ENCODE measurements around the gene IGF1.

IGF1 gene

GRCh38 chr12:102474438-102475064, 5.8 kb downstream of the IGF1 start:
- Histone ChIP-seq H3K27me3 (ENCODE audit: control insufficient read depth, insufficient read depth, low read length) (no peaks in the 10 kb centered on the region), H3K4me3 (ENCODE audit: low read depth, low read length) (no peak overlapping the region), H3K9ac (ENCODE audit: low read depth, low read length) (no peak overlapping the region), H3K36me3 (ENCODE audit: control insufficient read depth, insufficient read depth, low read length) (no peaks in the 10 kb centered on the region), H3K9me3 (ENCODE audit: control insufficient read depth, insufficient read depth, low read length) (no peaks in the 10 kb centered on the region), H3K4me1 (ENCODE audit: control insufficient read depth, insufficient read depth, low read length) (peaks cover 9% of the 10 kb centered on the region)

- H3K4me1 ChIP-seq (ENCODE audit: control insufficient read depth, insufficient read depth, low read length) = no peaks in the 10 kb centered on the region
- no peak overlapping the region for H3K9ac ChIP-seq (ENCODE audit: low read depth, low read length)
- no peak overlapping the region for H3K4me3 ChIP-seq (ENCODE audit: low read depth, low read length)
- no peaks in the 10 kb centered on the region for H3K9me3 ChIP-seq (ENCODE audit: control insufficient read depth, insufficient read depth, low read length)
- no peaks in the 10 kb centered on the region for H3K36me3 ChIP-seq (ENCODE audit: control insufficient read depth, insufficient read depth, low read length)
- H3K27me3 ChIP-seq (ENCODE audit: control insufficient read depth, insufficient read depth, low read length) = no peaks in the 10 kb centered on the region
Observed at GRCh38 chr12:102472496-102472895, 7.9 kb downstream of the IGF1 start.

GRCh38 chr12:102471556-102471955, 8.8 kb downstream of the IGF1 start:
- Histone ChIP-seq H3K4me1 (ENCODE audit: control insufficient read depth, insufficient read depth, low read length) (no peaks in the 10 kb centered on the region), H3K9me3 (ENCODE audit: control insufficient read depth, insufficient read depth, low read length) (no peaks in the 10 kb centered on the region), H3K27me3 (ENCODE audit: control insufficient read depth, insufficient read depth, low read length) (no peaks in the 10 kb centered on the region), H3K4me3 (ENCODE audit: low read depth, low read length) (no peak overlapping the region), H3K36me3 (ENCODE audit: control insufficient read depth, insufficient read depth, low read length) (no peaks in the 10 kb centered on the region), H3K9ac (ENCODE audit: low read depth, low read length) (no peak overlapping the region)

DNA sequence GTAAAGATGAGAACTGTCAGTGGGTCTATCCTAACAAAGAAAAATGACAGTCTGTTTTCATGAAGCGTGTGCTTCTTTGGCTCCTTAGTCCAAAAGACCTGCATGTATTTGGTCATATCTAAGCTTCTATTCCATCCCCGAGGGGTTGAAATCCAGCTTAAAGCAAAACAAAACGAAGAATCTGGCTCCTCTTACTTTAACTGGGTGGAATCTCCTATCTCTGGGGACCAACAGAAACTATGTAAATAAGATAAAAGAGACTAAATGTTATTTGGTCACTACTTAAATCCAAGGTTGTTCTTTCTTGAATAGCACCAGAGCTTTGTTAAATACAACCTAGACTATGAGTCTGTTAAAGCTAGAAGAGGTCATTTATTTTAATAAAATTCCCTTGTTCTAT, 9.4 kb downstream of the IGF1 start:
- no peak overlapping the region for H3K4me3 ChIP-seq (ENCODE audit: low read depth, low read length)
- H3K4me1 ChIP-seq (ENCODE audit: control insufficient read depth, insufficient read depth, low read length) = no peaks in the 10 kb centered on the region
- no peak overlapping the region for H3K9ac ChIP-seq (ENCODE audit: low read depth, low read length)
- no peaks in the 10 kb centered on the region for H3K9me3 ChIP-seq (ENCODE audit: control insufficient read depth, insufficient read depth, low read length)
- no peaks in the 10 kb centered on the region for H3K27me3 ChIP-seq (ENCODE audit: control insufficient read depth, insufficient read depth, low read length)
- H3K36me3 ChIP-seq (ENCODE audit: control insufficient read depth, insufficient read depth, low read length) = no peaks in the 10 kb centered on the region

DNA sequence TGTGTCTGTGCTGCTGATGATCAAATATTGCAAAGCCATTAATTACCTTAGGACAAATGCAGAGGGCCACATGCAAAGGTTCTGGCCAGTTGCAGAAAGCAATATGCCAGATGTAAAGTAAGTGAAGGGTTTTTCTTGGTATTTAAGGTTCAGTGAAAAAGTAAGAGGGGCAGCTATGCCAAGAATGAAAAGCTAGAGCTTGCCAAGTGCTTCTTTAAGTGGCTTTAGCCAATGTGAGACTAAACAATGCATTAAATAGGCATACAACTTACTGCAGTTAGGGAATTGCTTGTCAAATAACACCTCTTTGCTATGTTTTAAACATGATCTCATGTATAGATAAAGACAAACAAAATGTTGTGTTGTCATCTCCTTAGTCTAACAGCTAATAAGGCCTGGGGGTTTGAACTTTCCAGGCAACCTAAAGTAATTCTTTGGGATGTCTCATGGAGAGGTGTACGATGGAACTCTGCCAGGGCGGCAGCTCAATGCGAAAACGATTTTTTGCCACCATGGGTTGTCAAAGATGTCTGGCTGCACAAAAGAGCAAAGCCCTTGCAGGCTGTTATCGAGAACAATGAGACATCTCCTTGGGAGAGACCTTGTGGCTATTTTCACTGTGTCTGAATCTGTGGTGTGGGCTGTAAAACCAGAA, 12.0 kb downstream of the IGF1 start:
- Histone ChIP-seq H3K9me3 (ENCODE audit: control insufficient read depth, insufficient read depth, low read length) (no peaks in the 10 kb centered on the region), H3K9ac (ENCODE audit: low read depth, low read length) (no peak overlapping the region), H3K4me1 (ENCODE audit: control insufficient read depth, insufficient read depth, low read length) (no peaks in the 10 kb centered on the region), H3K4me3 (ENCODE audit: low read depth, low read length) (no peak overlapping the region), H3K36me3 (ENCODE audit: control insufficient read depth, insufficient read depth, low read length) (no peaks in the 10 kb centered on the region), H3K27me3 (ENCODE audit: control insufficient read depth, insufficient read depth, low read length) (no peaks in the 10 kb centered on the region)

DNA sequence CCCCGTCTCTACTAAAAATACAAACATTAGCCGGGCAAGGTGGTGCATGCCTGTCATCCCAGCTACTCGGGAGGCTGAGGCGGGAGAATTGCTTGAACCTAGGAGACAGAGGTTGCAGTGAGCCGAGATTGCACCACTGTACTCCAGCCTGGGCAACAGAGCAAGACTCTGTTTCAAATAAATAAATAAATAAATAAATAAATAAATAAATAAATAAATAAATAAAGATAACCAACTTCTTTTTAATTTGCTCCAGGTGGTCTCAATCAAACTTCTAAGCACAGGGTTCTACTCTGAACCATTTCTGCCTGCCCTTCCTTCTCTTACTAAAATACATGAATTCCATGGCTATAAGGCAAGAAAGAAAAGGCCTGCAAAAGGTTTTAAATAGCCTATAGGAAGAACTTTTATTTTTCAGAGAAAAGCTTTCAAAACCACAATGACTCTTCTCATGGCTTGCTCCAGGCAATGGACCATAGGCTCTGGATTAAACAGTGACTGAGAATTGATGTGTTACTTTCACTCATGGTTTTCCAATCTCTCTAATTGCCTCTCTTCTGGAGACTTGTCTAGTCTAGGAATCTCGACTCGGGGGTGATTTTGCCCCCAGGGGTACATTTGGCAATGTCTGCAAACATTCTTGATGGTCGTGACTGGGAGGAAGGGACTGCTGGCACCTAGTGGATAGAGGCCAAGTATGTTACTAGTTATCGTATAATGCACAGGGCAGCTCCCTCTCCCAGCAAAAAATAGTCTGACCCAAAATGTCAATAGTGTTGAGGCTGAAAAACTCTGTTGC, 14.4 kb downstream of the IGF1 start:
- H3K4me3 ChIP-seq (ENCODE audit: low read depth, low read length) = no peak overlapping the region
- no peaks in the 10 kb centered on the region for H3K4me1 ChIP-seq (ENCODE audit: control insufficient read depth, insufficient read depth, low read length)
- no peaks in the 10 kb centered on the region for H3K27me3 ChIP-seq (ENCODE audit: control insufficient read depth, insufficient read depth, low read length)
- H3K9ac ChIP-seq (ENCODE audit: low read depth, low read length) = no peak overlapping the region
- no peaks in the 10 kb centered on the region for H3K9me3 ChIP-seq (ENCODE audit: control insufficient read depth, insufficient read depth, low read length)
- H3K36me3 ChIP-seq (ENCODE audit: control insufficient read depth, insufficient read depth, low read length) = no peaks in the 10 kb centered on the region

DNA sequence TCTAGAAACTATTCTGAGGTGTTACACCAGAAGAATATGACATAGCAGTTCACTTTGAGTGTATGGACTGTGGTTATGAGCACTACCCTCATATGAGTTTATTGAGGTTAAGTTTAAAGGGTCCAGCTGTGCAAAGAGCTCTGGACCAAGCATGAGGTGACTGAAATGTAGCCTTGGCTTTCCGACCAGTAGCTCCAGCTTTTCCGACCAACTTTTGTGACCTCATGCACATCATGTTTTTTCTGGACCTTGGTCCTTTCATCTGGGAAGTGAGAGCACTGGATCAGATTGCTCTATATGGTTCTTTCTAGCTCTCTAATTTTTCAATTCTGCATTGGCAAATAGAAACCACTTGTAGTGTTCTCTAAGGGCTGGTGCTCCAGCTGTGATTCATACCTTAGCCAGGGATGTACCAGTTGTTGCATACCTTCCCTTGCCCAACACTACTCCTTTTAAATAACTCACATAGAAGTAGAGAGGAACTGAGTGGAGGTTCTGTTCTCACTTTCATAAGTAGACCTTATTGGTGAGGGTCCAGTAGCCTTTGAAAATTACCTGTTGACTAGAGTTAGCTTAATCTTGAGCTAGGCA, 16.6 kb downstream of the IGF1 start:
- Histone ChIP-seq H3K36me3 (ENCODE audit: control insufficient read depth, insufficient read depth, low read length) (no peaks in the 10 kb centered on the region), H3K9ac (ENCODE audit: low read depth, low read length) (no peak overlapping the region), H3K4me1 (ENCODE audit: control insufficient read depth, insufficient read depth, low read length) (no peaks in the 10 kb centered on the region), H3K9me3 (ENCODE audit: control insufficient read depth, insufficient read depth, low read length) (no peaks in the 10 kb centered on the region), H3K4me3 (ENCODE audit: low read depth, low read length) (no peak overlapping the region), H3K27me3 (ENCODE audit: control insufficient read depth, insufficient read depth, low read length) (no peaks in the 10 kb centered on the region)

- H3K9ac ChIP-seq (ENCODE audit: low read depth, low read length) = no peak overlapping the region
- no peak overlapping the region for H3K4me3 ChIP-seq (ENCODE audit: low read depth, low read length)
- no peaks in the 10 kb centered on the region for H3K4me1 ChIP-seq (ENCODE audit: control insufficient read depth, insufficient read depth, low read length)
- H3K27me3 ChIP-seq (ENCODE audit: control insufficient read depth, insufficient read depth, low read length) = no peaks in the 10 kb centered on the region
- H3K36me3 ChIP-seq (ENCODE audit: control insufficient read depth, insufficient read depth, low read length) = no peaks in the 10 kb centered on the region
- H3K9me3 ChIP-seq (ENCODE audit: control insufficient read depth, insufficient read depth, low read length) = no peaks in the 10 kb centered on the region
Observed at GRCh38 chr12:102462795-102463465, 17.4 kb downstream of the IGF1 start.

- H3K27me3 ChIP-seq (ENCODE audit: control insufficient read depth, insufficient read depth, low read length) = no peaks in the 10 kb centered on the region
- no peak overlapping the region for H3K9ac ChIP-seq (ENCODE audit: low read depth, low read length)
Observed at GRCh38 chr12:102462386-102462785, 18.0 kb downstream of the IGF1 start.

GRCh38 chr12:102461501-102461900, 18.9 kb downstream of the IGF1 start:
- Histone ChIP-seq H3K4me3 (ENCODE audit: low read depth, low read length) (no peak overlapping the region), H3K4me1 (ENCODE audit: control insufficient read depth, insufficient read depth, low read length) (no peaks in the 10 kb centered on the region), H3K36me3 (ENCODE audit: control insufficient read depth, insufficient read depth, low read length) (no peaks in the 10 kb centered on the region), H3K27me3 (ENCODE audit: control insufficient read depth, insufficient read depth, low read length) (no peaks in the 10 kb centered on the region), H3K9me3 (ENCODE audit: control insufficient read depth, insufficient read depth, low read length) (no peaks in the 10 kb centered on the region), H3K9ac (ENCODE audit: low read depth, low read length) (no peak overlapping the region)

More at GRCh38 chr12:102462386-102462785, 18.0 kb downstream of the IGF1 start:
- Histone ChIP-seq H3K9me3 (ENCODE audit: control insufficient read depth, insufficient read depth, low read length) (no peaks in the 10 kb centered on the region), H3K36me3 (ENCODE audit: control insufficient read depth, insufficient read depth, low read length) (no peaks in the 10 kb centered on the region), H3K4me1 (ENCODE audit: control insufficient read depth, insufficient read depth, low read length) (no peaks in the 10 kb centered on the region), H3K4me3 (ENCODE audit: low read depth, low read length) (no peak overlapping the region)

DNA sequence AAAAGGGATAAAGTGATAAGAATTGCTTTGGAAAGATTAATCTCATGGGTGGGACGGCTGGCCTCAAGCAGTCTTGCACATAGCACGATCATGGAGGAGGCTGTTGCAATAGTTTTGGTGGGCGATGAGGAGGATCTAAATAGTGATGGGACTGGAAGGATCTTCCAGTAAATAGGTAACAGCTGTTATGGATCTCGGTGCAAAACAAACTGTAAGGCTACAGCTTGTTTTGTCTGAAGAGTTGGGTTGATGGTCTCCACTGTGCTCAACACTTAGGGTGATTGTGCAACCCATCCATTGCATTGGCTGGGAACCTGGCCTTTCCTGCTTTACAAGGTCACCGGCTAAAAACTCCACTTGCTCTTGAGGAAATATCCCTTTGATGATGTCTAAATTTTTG, 21.0 kb downstream of the IGF1 start:
- Histone ChIP-seq H3K9ac (ENCODE audit: low read depth, low read length) (no peak overlapping the region), H3K36me3 (ENCODE audit: control insufficient read depth, insufficient read depth, low read length) (no peaks in the 10 kb centered on the region), H3K4me1 (ENCODE audit: control insufficient read depth, insufficient read depth, low read length) (no peaks in the 10 kb centered on the region), H3K27me3 (ENCODE audit: control insufficient read depth, insufficient read depth, low read length) (no peaks in the 10 kb centered on the region), H3K4me3 (ENCODE audit: low read depth, low read length) (no peak overlapping the region), H3K9me3 (ENCODE audit: control insufficient read depth, insufficient read depth, low read length) (no peaks in the 10 kb centered on the region)
